CD4-positive, alpha-beta memory T cell (primary cell): ENCODE data around the gene MTOR. TPM values are rescaled to one million over a fixed set of nuclear protein-coding genes. Genes with fewer than 3 reads are reported as not detected.

Experiments
- CTCF ChIA-PET: fragments of 350-600 bp; sonication (Branson Sonifier 250); formaldehyde crosslinking; loops from one replicate; lab custom pipeline; 2021; ENCODE audit warnings: inconsistent platforms; ENCODE audit not compliant: partially characterized antibody; lab: Charles Lee
- POLR2A ChIA-PET: fragments of 350-600 bp; sonication (Branson Sonifier 250); formaldehyde crosslinking; loops from one replicate; lab custom pipeline; 2021; ENCODE audit not compliant: partially characterized antibody; lab: Charles Lee
- DNase-seq, 5 donors: peaks; one replicate each; pipeline versions ENCODE4 v3.0.0 to v3.0.0-alpha.2; 2020 to 2022; ENCODE audit warnings: mixed read lengths in 1 of 5
- H3K27ac ChIP-seq: one replicate; pipeline ENCODE4 v1.7.0; 2013; ENCODE audit warnings: low read depth, low read length
- H3K27me3 ChIP-seq: 2 replicates; pipeline ENCODE4 v1.7.0; 2013; ENCODE audit warnings: mild to moderate bottlenecking, low read length, moderate library complexity; ENCODE audit not compliant: insufficient read depth
- H3K36me3 ChIP-seq: 2 replicates; pipeline ENCODE4 v1.7.0; 2013; ENCODE audit warnings: mild to moderate bottlenecking, low read length, moderate library complexity; ENCODE audit not compliant: insufficient read depth
- H3K4me1 ChIP-seq: 2 replicates; pipeline ENCODE4 v1.7.0; 2013; ENCODE audit warnings: mild to moderate bottlenecking, low read length, moderate library complexity; ENCODE audit not compliant: insufficient read depth
- H3K4me3 ChIP-seq, 2 donors: one replicate each; pipeline ENCODE4 v1.7.0; 2013; ENCODE audit warnings: low read length in 2 of 2, mild to moderate bottlenecking in 1 of 2
- H3K9me3 ChIP-seq, 2 donors: one replicate each; pipeline ENCODE4 v1.7.0; 2013; ENCODE audit warnings: low read length in 2 of 2, control low read depth in 1 of 2; ENCODE audit not compliant: control insufficient read depth in 1 of 2
- H3K27ac Mint-ChIP-seq, 7 donors: one replicate each; pipeline ENCODE4 v1.8.0; 2020 to 2021; ENCODE audit warnings: mixed read lengths in 7 of 7, mild to moderate bottlenecking in 6 of 7, inconsistent platforms in 3 of 7, moderate library complexity in 3 of 7
- H3K27me3 Mint-ChIP-seq, 2 donors: one replicate each; pipeline ENCODE4 v1.8.0; 2020 to 2021; ENCODE audit warnings: mixed read lengths in 2 of 2
- H3K36me3 Mint-ChIP-seq, 2 donors: one replicate each; pipeline ENCODE4 v1.8.0; 2020 to 2021; ENCODE audit warnings: mixed read lengths in 2 of 2, inconsistent platforms in 1 of 2, mild to moderate bottlenecking in 1 of 2
- H3K4me1 Mint-ChIP-seq, 4 donors: one replicate each; pipeline ENCODE4 v1.8.0; 2020 to 2021; ENCODE audit warnings: mixed read lengths in 4 of 4, mild to moderate bottlenecking in 1 of 4
- H3K4me3 Mint-ChIP-seq, 8 donors: one replicate each; pipeline ENCODE4 v1.8.0; 2020 to 2021; ENCODE audit warnings: mixed read lengths in 8 of 8, mild to moderate bottlenecking in 7 of 8, moderate library complexity in 6 of 8, inconsistent platforms in 3 of 8
- H3K9me3 Mint-ChIP-seq, 8 donors: one replicate each; pipeline ENCODE4 v1.8.0; 2020 to 2021; ENCODE audit warnings: mixed read lengths in 8 of 8, mild to moderate bottlenecking in 5 of 8, inconsistent platforms in 3 of 8, moderate library complexity in 1 of 8
- intact Hi-C: fragments of 100-400 bp; cut with micrococcal nuclease; formaldehyde crosslinking; loops from one replicate; pipeline ENCODE4 v1.15.1; 2023
- polyA plus RNA-seq, 2 donors: library from polyadenylated mRNA; unstranded; fragments of 300-500 nt; fragmentation: Illumina TruSeq; gene quantifications; one replicate each; pipeline ENCODE4 v1.2.3, GENCODE V29; 2021
- total RNA-seq, 2 experiments: library from RNA; stranded (reverse); gene quantifications; one replicate each; pipeline ENCODE4 v1.2.3, GENCODE V29; 2021

MTOR gene
- total and polyA plus RNA-seq, 4 experiments from 2014 or later: 3.4 to 46.8 (median 25.2) TPM

- intact Hi-C loops: no loop called here
- peak overlapping the region in 7 of 8 donors; percentile 18 to 89 (median 48) for H3K4me3 Mint-ChIP-seq
- POLR2A ChIA-PET: interaction anchor here (1.2 to 2.8 kb wide), 2 partner anchors 10 to 18 kb away, joined by 8 to 12 read pairs; partner anchors contain the start of gene UBIAD1
- no peaks in the 10 kb centered on the region for H3K27me3 Mint-ChIP-seq
- H3K4me1 Mint-ChIP-seq: peaks cover 37 to 73% (median 58%) of the 10 kb centered on the region in 4 donors
- Histone ChIP-seq H3K4me3 (no peak overlapping the region), H3K27me3 (no peaks in the 10 kb centered on the region), H3K4me1 (peaks cover 51% of the 10 kb centered on the region), H3K9me3 (no peaks in the 10 kb centered on the region), H3K27ac (no peak overlapping the region), H3K36me3 (peaks cover 32% of the 10 kb centered on the region)
- DNase-seq: no peak
- H3K36me3 Mint-ChIP-seq: peaks cover 33 to 63% of the 10 kb centered on the region in 2 donors
- CTCF ChIA-PET: interaction anchor here (0.5 to 0.7 kb wide), 2 partner anchors 11 to 606 kb away, joined by 3 read pairs; no protein-coding TSS in a partner anchor
- peak overlapping the region; percentile 17 to 84 (median 73) for H3K27ac Mint-ChIP-seq
- H3K9me3 Mint-ChIP-seq: no peaks in the 10 kb centered on the region
Observed at GRCh38 chr1:11291049-11291448, 28.7 kb upstream of the MTOR start.

DNA sequence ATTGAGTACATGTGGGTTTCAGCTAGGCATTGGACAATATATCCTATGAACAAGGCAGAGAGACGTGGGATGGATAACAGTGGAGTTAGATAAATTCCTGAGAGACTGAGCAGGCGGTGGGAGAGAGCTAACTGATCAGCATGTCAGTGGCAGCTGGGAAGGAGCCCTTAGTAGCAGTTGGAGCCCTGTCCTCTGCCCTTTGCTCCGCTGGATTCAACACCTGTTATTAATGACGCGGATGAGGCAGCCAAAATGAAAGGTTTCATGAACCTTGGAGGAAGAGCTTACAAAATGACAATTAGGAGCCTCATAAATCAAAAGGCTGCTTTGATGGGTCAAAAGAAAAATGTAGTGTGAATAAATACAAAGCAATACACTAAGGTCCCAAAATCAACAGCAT is 26.7 kb upstream of the MTOR start:
- H3K4me1 Mint-ChIP-seq: peaks cover 44 to 74% (median 59%) of the 10 kb centered on the region in 4 donors
- Histone ChIP-seq H3K27me3 (no peaks in the 10 kb centered on the region), H3K36me3 (peaks cover 30% of the 10 kb centered on the region), H3K4me3 (no peak overlapping the region), H3K4me1 (peaks cover 53% of the 10 kb centered on the region), H3K27ac (no peak overlapping the region), H3K9me3 (no peaks in the 10 kb centered on the region)
- H3K4me3 Mint-ChIP-seq: peak overlapping the region in 2 of 8 donors; percentile 1 to 38
- peak overlapping the region in 3 of 7 donors; percentile 0 to 73 (median 51) for H3K27ac Mint-ChIP-seq
- ChIA-PET POLR2A (no interaction called here), CTCF (no interaction called here)
- no peaks in the 10 kb centered on the region for H3K27me3 Mint-ChIP-seq
- no peaks in the 10 kb centered on the region for H3K9me3 Mint-ChIP-seq
- DNase-seq: no peak
- peaks cover 30 to 63% of the 10 kb centered on the region in 2 donors for H3K36me3 Mint-ChIP-seq
- intact Hi-C loops: no loop called here

DNA sequence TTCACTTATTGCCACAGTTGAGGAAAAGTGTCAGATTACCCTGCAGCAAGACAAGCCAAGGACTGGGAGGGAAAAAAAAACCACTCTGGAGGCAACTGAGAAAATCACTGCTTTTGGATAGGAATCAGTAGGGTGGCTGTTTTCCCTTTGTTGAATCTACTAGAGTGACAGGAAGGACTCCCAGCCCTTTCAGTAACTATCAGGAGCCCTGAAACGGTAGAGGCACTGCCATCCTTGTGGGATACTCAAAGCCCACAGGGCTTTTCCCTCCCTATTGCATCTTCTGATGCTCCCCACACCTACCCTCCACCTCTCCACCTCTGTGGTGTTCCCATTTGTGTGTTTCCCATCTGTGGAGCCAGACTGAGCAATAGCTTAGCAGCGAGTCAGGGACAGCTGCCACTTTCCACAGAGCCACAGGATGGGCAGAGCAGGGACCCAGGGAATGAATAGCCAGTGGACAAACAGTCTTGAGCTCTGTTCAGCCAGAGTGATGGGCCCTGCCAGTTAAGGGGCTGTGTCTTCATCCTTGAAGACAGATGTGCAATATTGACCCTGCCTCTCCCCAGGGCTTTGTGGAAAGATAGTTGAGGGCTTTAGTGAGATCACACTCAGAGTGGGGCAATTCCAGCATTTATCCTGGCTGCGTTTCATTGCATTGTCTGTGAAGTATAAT is 24.5 kb upstream of the MTOR start:
- ChIA-PET CTCF (no interaction called here), POLR2A (interaction anchor here (1.2 kb wide), 1 partner anchor 13 kb away, joined by 4 read pairs; no protein-coding TSS in a partner anchor)
- Histone ChIP-seq H3K4me3 (no peak overlapping the region), H3K4me1 (peaks cover 57% of the 10 kb centered on the region), H3K9me3 (no peaks in the 10 kb centered on the region), H3K27me3 (no peaks in the 10 kb centered on the region), H3K36me3 (peaks cover 30% of the 10 kb centered on the region), H3K27ac (no peak overlapping the region)
- peaks cover 37 to 62% of the 10 kb centered on the region in 2 donors for H3K36me3 Mint-ChIP-seq
- peaks cover 47 to 76% (median 58%) of the 10 kb centered on the region in 4 donors for H3K4me1 Mint-ChIP-seq
- H3K27ac Mint-ChIP-seq: peak overlapping the region in 5 of 7 donors; percentile 14 to 93 (median 47)
- no peaks in the 10 kb centered on the region for H3K9me3 Mint-ChIP-seq
- intact Hi-C loops: no loop called here
- peak overlapping the region in 2 of 8 donors; percentile 26 to 29 for H3K4me3 Mint-ChIP-seq
- no peaks in the 10 kb centered on the region for H3K27me3 Mint-ChIP-seq
- no peak for DNase-seq

DNA sequence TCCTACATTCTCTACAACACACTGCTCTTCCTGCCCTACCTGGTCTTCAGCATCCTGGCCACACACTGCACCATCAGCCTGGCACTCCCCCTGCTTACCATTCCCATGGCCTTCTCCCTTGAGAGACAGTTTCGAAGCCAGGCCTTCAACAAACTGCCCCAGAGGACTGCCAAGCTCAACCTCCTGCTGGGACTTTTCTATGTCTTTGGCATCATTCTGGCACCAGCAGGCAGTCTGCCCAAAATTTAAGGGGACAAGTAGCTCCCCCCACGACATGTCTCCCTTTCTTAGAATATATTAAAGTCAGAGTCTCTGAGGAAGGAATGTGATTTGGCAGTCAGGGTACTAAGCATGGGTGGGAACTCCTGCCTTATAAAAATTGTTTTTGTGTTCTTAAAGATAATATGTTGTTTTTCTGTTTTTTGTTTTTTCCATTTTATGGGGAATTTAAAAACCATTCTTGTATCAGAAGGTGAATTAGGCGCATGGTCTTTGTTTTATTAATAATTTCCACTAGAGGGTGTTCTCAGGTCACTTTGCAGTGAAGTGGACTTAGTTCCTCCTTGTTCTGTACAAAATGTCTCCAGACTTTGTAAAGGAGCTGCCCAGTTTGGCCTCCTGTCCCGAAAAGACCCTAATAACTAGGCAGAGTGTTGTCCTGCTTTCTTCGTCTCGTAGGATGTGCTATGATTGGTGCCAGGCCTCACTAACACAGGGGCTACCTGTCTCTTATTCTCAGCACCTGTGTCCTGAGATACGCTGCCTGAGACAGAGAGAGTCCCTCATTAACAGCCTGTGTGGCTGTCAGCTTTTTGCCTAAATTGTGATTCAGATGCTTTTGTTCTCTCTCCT is 23.8 kb upstream of the MTOR start:
- POLR2A ChIA-PET: interaction anchor here (1.2 kb wide), 1 partner anchor 13 kb away, joined by 4 read pairs; no protein-coding TSS in a partner anchor
- H3K27me3 ChIP-seq: no peaks in the 10 kb centered on the region
- Mint-ChIP-seq H3K4me3 (peak overlapping the region in 6 of 8 donors; percentile 20 to 58 (median 44)), H3K27me3 (no peaks in the 10 kb centered on the region), H3K4me1 (peaks cover 50 to 76% (median 60%) of the 10 kb centered on the region in 4 donors), H3K36me3 (peaks cover 39 to 61% of the 10 kb centered on the region in 2 donors), H3K9me3 (no peaks in the 10 kb centered on the region), H3K27ac (peak overlapping the region; percentile 14 to 96 (median 72))
- H3K36me3 ChIP-seq: peaks cover 30% of the 10 kb centered on the region
- intact Hi-C loops: no loop called here
- no peak for DNase-seq
- no peaks in the 10 kb centered on the region for H3K9me3 ChIP-seq
- CTCF ChIA-PET: interaction anchor here (1.0 kb wide), 1 partner anchor 8 kb away, joined by 4 read pairs; no protein-coding TSS in a partner anchor
- no peak overlapping the region for H3K27ac ChIP-seq
- peaks cover 57% of the 10 kb centered on the region for H3K4me1 ChIP-seq
- H3K4me3 ChIP-seq: no peak overlapping the region

GRCh38 chr1:11284784-11285183 is 22.4 kb upstream of the MTOR start:
- intact Hi-C loops: no loop called here
- peak overlapping the region; percentile 0 to 85 (median 53) for H3K4me3 Mint-ChIP-seq
- Histone ChIP-seq H3K4me3 (no peak overlapping the region), H3K27me3 (no peaks in the 10 kb centered on the region), H3K9me3 (no peaks in the 10 kb centered on the region), H3K36me3 (peaks cover 27% of the 10 kb centered on the region), H3K27ac (no peak overlapping the region), H3K4me1 (peaks cover 67% of the 10 kb centered on the region)
- no peak for DNase-seq
- no peaks in the 10 kb centered on the region for H3K27me3 Mint-ChIP-seq
- no peaks in the 10 kb centered on the region for H3K9me3 Mint-ChIP-seq
- H3K27ac Mint-ChIP-seq: peak overlapping the region; percentile 66 to 96 (median 93)
- peaks cover 57 to 78% (median 65%) of the 10 kb centered on the region in 4 donors for H3K4me1 Mint-ChIP-seq
- CTCF ChIA-PET: interaction anchor here (1.2 to 1.9 kb wide), 2 partner anchors 11 to 248 kb away, joined by 4 read pairs; no protein-coding TSS in a partner anchor
- POLR2A ChIA-PET: interaction anchor here (1.1 kb wide), 1 partner anchor 28 kb away, joined by 3 read pairs; no protein-coding TSS in a partner anchor
- peaks cover 46 to 60% of the 10 kb centered on the region in 2 donors for H3K36me3 Mint-ChIP-seq

GRCh38 chr1:11283151-11283550 is 20.8 kb upstream of the MTOR start:
- intact Hi-C loops: no loop called here
- no peaks in the 10 kb centered on the region for H3K27me3 Mint-ChIP-seq
- H3K36me3 Mint-ChIP-seq: peaks cover 46 to 62% of the 10 kb centered on the region in 2 donors
- Histone ChIP-seq H3K27ac (no peak overlapping the region), H3K4me3 (no peak overlapping the region), H3K9me3 (no peaks in the 10 kb centered on the region), H3K36me3 (peaks cover 21% of the 10 kb centered on the region), H3K4me1 (peaks cover 79% of the 10 kb centered on the region), H3K27me3 (no peaks in the 10 kb centered on the region)
- DNase-seq: no peak
- peaks cover 57 to 80% (median 71%) of the 10 kb centered on the region in 4 donors for H3K4me1 Mint-ChIP-seq
- H3K27ac Mint-ChIP-seq: peak overlapping the region; percentile 36 to 95 (median 85)
- H3K4me3 Mint-ChIP-seq: peak overlapping the region in 2 of 8 donors; percentile 40 to 58
- ChIA-PET CTCF (interaction anchor here (1.9 kb wide), 1 partner anchor 246 kb away, joined by 4 read pairs; no protein-coding TSS in a partner anchor), POLR2A (interaction anchor here (0.6 to 1.8 kb wide), 5 partner anchors 10 to 928 kb away, joined by 3 to 10 read pairs (median 4); partner anchors contain the start of genes MTOR and UBIAD1)
- H3K9me3 Mint-ChIP-seq: no peaks in the 10 kb centered on the region
